Stimulated activated CD4-positive, alpha-beta T cell treated with anti-CD3 and anti-CD28 coated beads, Interleukin-12 subunit alpha, Interleukin-12 subunit beta, amount 100 ng/mL, for 4 hours (primary cell): ENCODE data around the gene KDM2B.
"Not testable (repeated sequence)": the region's sequence is repeated elsewhere in the genome, so short reads cannot be mapped to it uniquely, and the experiment has no call there.

Experiments used
- DNase-seq: peaks from one replicate; pipeline ENCODE4 v3.0.0-alpha.2; 2020

Gene KDM2B

DNA sequence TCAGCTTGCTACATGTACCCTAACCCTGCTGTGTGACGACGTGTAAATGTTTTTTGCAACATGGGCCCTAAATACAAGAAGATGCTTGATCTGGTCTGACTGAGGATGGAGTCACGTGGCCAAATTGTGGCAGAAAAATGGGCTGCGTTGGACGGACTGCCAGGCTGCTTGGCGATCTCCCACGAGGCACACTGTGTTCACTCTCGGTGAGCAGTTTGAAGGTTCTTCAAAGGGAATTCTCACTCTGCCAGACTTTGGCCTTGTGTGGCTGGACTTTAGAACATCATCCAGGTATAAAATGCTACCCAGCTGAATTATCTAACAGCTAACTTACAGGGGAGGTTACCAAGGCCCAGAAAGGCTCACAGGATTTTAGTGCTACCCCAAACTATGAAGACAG, 85.1 kb downstream of the KDM2B start:
- DNase-seq, result no peak

- DNase-seq, result peak; percentile 65
Measured at GRCh38 chr12:121494093-121494787, 86.6 kb downstream of the KDM2B start.

DNA sequence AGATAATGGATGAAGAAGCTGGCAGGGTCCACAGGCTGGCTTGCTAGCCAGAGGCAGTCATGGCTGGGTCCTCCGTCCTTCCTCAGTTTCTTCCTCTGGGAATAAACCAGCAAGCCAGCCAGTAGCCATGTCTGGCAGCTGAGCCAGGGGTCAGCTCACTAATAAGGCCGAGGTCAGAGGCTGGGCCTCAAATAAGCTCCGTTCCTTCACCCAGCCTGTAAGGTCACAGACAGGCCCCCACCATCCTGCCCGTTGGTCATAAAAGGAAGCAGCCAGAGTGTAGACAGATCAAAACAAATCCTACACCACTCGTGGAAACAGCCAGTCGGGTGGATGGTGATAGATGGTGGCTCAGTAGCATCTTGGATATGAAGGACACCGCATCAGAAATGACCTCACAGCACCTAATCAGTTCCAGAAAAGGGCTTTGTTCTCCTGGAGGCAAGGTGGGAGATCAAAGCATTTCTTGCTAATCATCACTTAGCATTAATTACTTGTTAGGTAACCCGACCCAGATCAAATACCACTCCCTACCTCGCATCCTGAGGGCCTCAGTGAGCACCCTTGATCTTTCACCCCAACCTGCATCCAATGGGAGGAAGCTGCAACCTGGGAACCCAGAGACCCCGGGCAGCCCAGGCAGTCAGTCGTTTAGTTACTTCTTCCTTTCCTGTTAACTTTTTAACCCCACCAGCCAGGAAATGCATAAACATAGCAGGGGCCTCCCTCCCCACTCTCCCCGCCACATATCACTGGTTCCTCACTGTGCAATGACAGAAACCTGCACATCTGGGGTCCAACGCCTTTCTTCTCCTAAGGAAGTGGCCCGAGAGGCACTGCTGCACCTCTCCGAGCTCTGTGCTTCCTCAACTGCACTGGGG, 90.2 kb downstream of the KDM2B start:
- DNase-seq, result no peak

DNA sequence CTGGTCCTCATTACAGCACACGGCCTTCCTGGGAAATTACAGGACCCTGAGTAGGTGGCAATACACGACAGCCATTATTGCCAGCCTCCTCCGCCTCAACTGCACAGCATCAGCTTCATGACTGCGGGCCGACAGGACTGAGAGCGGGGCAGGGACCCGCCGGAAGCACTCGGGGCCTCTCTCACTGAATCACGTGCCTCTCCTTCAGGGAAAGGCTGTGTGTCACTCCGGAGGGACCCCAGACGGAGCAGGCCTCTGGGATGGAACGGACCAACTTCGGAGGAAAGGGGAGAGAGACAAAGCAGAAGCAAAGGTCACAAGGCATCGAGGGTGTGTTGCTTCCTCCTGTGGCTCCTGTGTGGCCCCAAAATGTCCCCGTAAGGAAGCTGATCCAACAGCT, 90.9 kb downstream of the KDM2B start:
- DNase-seq, result no peak

GRCh38 chr12:121484967-121485366, 95.9 kb downstream of the KDM2B start:
- no peak for DNase-seq

- not testable (repeated sequence) for DNase-seq
Measured at GRCh38 chr12:121484564-121484963, 96.3 kb downstream of the KDM2B start.

GRCh38 chr12:121483949-121484348, 96.9 kb downstream of the KDM2B start:
- DNase-seq, result no peak

DNA sequence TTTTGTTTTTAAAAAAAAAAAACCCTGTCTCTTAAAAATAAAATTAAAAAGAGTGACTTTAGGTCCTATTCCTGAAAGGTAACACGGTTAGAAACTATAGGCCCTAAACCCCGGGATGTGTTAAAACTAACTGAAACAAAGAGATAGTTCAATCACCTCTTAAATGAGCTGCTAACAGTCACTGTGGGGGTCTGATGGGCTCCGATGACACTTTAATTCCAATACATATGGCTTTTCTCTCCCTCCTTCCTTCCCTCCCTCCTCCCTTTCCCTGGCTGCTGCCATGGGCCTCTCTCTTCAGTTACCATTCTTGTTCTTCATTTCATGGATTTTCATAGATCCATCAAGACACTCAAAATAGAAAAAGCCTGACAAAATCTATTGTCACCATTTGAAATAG, 104.3 kb downstream of the KDM2B start:
- no peak for DNase-seq

GRCh38 chr12:121475279-121475678, 105.5 kb downstream of the KDM2B start:
- no peak for DNase-seq

DNA sequence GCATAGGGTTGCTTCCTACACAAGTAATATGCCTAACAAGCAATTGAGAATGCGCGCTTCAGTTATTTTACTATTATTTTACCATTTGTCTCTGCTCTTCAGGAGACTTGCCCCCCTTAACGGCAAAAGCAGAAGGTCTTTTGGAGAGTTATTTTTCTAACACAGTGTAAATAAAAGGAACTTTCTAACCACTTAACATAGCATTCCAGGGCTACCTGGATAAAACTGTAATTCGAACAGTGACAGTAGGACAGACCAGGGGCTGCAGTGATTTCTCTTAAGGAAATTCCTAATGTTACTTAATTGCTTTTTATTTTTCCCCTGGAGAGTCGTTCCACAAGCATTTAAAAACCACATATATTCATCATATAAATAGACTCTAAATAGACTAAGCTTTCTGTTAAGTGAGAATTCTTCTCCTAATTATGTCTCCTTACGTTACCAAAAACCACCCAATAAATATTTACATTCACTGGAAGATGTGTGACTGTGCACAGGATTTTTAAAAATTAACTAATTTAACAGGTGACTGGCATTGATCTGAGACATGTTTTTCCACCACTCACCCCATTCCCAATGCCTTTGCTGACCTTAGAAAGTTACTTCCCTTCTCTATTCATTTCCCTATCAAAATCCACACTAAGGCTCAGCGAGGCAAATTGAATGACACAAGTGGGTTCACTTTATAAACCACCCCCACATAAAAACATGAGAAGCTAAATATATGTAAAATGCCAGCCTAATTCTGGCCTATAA, 108.5 kb downstream of the KDM2B start:
- DNase-seq, result no peak

DNA sequence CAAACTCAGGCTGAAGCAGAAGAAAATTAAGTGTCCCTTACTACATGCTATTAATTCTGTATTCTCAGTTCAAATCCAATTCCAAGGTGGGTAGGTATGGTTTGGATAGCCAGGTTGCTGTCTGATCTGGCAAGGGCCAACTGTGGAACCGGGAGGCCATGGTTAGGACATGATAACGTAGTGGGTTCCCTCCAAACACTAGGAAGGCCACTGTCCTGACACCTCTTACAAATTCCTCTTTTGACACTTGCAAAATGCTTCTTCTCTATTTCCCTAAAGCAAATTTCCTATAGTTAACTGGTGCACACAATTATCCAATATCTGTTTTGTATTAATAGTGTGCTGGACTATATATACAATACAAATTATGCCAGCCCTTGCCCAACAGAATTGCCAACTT, 110.1 kb downstream of the KDM2B start:
- DNase-seq, result no peak

GRCh38 chr12:121468499-121468801, 112.4 kb downstream of the KDM2B start:
- no peak for DNase-seq

- DNase-seq, result peak; percentile 10
Measured at GRCh38 chr12:121467638-121468498, 113.0 kb downstream of the KDM2B start.

GRCh38 chr12:121466794-121467637, 113.8 kb downstream of the KDM2B start:
- DNase-seq, result peak; percentile 85

DNA sequence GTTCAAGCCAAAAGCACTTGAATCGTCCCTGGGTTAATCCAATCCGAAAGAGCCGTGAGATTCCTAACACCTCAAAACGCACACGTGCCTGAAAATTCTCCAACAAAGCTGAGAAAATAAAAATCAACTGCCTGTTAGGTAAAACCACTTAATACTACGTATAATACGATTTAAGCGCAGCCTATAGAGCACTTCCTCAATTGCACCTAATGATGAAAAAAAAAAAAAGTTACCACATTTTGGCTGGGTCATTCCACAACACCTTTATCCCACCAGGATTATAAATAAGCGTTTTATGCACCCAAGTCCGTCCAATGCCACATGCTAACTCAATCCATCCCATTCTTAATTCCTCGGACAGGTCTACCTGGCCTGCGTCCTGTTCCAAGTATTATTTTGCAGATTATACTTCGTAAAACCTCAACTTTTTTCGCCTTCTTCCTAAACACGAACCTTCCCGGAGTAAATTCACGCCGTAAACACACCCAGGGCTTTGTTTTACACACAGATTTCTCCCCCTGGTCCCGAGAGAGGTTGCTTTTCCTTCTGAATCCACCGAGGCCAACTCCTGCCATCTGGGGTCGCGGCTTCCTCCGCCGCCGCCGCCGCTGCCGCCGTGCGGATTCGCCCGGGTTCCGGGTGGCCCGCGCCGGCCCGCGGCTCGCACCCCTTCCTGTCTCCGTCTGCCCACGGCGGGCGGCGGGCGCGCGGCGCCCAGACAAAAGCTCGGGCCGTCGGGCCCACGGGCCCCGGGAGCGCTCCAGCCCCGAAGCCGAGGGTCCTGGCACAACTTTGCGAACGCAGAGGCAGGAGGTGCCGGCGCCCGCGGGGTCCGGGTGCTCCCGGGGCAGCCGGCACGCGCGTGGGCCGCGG, 114.7 kb downstream of the KDM2B start:
- peak; percentile 44 for DNase-seq

- no peak for DNase-seq
Measured at GRCh38 chr12:121464331-121464730, 116.5 kb downstream of the KDM2B start.

DNA sequence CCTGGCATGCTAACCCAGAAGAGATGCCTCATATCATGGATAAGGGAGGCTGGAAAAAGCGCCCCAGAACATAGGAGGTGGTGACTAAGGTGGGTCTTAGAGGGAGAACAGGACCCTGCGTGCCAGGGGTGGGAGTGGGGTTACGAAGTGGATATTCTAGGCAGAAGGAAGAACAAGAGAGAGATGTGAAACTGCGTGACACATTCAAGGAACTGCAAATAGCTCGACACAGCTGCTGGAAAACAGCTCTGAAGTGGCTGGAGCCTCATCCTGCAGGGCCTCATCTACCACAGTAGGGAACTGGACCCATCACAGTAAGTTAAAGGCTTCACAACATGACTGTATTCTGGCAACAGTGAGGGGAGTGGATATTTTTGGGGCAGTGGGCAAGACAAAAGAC, 119.8 kb downstream of the KDM2B start:
- no peak for DNase-seq

DNA sequence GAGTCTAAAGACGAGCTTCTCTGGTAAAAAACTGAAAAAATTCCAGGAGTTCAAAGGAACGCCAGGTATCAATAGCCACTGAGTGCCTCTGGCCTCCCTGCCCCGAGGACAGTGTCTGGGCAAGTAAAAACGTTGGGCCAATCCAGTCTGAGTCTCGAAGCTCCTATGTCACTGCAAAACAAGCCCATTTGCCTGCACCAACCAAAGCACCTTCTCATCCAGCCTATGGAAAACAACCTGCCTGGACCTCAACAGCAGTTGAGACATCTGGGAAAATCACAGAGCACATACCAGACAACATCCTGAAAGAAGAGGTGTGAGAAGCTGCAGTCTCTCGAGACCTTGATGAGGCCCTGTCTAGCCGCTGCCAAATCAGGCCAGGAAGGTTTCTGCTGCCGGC, 124.3 kb downstream of the KDM2B start:
- no peak for DNase-seq

DNA sequence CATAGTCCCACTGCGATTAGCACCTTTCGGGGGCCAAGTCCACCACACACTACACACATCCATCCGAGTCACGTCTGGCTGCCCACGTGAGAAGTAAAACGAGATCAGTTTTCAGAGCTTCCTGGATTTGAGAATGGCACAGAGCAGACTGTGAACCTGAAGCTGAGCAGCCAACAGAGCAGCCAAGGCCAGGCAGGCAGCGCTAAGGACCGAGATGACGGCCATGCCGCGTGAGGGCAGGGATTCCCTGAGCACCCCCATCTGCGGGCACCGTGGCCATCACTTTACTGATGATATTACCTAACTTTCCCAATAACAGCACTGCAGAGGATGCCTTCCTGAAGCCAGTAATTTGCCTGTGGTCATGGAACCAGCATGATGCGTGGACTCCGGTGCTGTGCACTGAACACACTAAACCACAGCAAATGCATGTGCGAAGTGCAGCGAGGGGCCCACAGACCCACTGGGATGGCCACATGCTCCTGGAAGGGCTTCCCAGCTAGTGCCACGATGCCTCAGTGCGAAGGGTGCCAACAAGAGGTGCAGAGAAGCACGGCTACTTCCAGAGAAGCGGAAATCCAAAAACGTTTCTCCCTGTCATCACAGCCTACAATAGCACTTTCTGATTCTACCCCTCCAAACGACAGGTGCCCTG, 124.9 kb downstream of the KDM2B start:
- no peak for DNase-seq

DNA sequence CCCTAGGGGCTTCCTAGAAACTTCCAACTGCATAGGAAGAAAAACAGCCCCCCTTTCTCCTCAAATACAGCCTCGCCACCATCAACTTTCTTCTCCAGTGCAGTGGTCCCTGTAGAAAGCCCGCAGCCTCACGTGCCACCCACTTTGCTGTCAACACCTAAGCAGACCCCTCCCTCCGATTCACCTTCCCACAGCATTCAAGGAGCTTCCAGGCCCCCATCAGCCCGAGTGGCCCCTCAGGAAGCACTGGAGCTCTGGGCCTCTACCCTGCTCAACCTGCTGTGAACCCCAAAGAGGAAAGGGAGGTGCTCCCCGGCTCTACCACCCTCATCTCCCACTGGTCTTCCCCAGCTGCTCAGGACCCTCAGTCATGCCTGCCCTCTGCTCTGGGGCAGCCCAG, 125.9 kb downstream of the KDM2B start:
- DNase-seq, result no peak
